GM12873 (cell line): ENCODE measurements around the gene NKD2.

ENCODE experiments used
- CTCF ChIP-seq: IDR thresholded peaks from 2 replicates; pipeline ENCODE4 v1.5.1; 2012; ENCODE audit warnings: low read depth, mild to moderate bottlenecking, moderate library complexity, low read length, control low read depth; ENCODE audit not compliant: insufficient read depth; ENCODE audit errors: missing control alignments

Gene NKD2

GRCh38 chr5:1086137-1086536 is 77.5 kb downstream of the NKD2 start:
- TF ChIP-seq CTCF = no peak

- TF ChIP-seq CTCF = no peak
Observed at GRCh38 chr5:1086871-1087270, 78.3 kb downstream of the NKD2 start.

- no peak for TF ChIP-seq CTCF
Observed at GRCh38 chr5:1087428-1087827, 78.8 kb downstream of the NKD2 start.

- TF ChIP-seq CTCF = no peak
Observed at GRCh38 chr5:1088031-1088430, 79.4 kb downstream of the NKD2 start.
